ES-I3 (cell line): ENCODE measurements around the gene CDADC1.
"Not testable (repeated sequence)": the region's sequence is repeated elsewhere in the genome, so short reads cannot be mapped to it uniquely, and the experiment has no call there.

Experiments used
- H3K36me3 ChIP-seq: 2 replicates; pipeline ENCODE4 v1.6.1; 2013; ENCODE audit warnings: mild to moderate bottlenecking, low read length, control low read depth, moderate library complexity; ENCODE audit not compliant: insufficient read depth
- H3K4me1 ChIP-seq: 2 replicates; pipeline ENCODE4 v1.6.1; 2013; ENCODE audit warnings: mild to moderate bottlenecking, control low read depth, low read length; ENCODE audit not compliant: insufficient read depth
- H3K9ac ChIP-seq: 2 replicates; pipeline ENCODE4 v1.6.1; 2013; ENCODE audit warnings: low read depth, mild to moderate bottlenecking, low read length, moderate library complexity
- H3K9me3 ChIP-seq: 2 replicates; pipeline ENCODE4 v1.6.1; 2013; ENCODE audit warnings: mild to moderate bottlenecking, low read length, moderate library complexity; ENCODE audit not compliant: control insufficient read depth, insufficient read depth

CDADC1 gene

GRCh38 chr13:49327145-49327544, 79.4 kb downstream of the CDADC1 start:
- H3K9me3 ChIP-seq, H3K9ac ChIP-seq, H3K4me1 ChIP-seq, H3K36me3 ChIP-seq: not testable (repeated sequence)

GRCh38 chr13:49329831-49330545, 82.3 kb downstream of the CDADC1 start:
- Histone ChIP-seq H3K36me3 (no peaks in the 10 kb centered on the region), H3K9ac (no peak overlapping the region), H3K4me1 (no peaks in the 10 kb centered on the region), H3K9me3 (no peaks in the 10 kb centered on the region)

- H3K36me3 ChIP-seq, result no peaks in the 10 kb centered on the region
Measured at GRCh38 chr13:49330546-49330864, 82.8 kb downstream of the CDADC1 start.

GRCh38 chr13:49336655-49337054, 88.9 kb downstream of the CDADC1 start:
- H3K36me3 ChIP-seq, result no peaks in the 10 kb centered on the region
- H3K4me1 ChIP-seq, result no peaks in the 10 kb centered on the region
- H3K9me3 ChIP-seq, result no peaks in the 10 kb centered on the region
- H3K9ac ChIP-seq, result no peak overlapping the region

More at GRCh38 chr13:49330546-49330864, 82.8 kb downstream of the CDADC1 start:
- Histone ChIP-seq H3K9ac (no peak overlapping the region), H3K4me1 (no peaks in the 10 kb centered on the region), H3K9me3 (no peaks in the 10 kb centered on the region)

- Histone ChIP-seq H3K36me3 (no peaks in the 10 kb centered on the region), H3K9me3 (no peaks in the 10 kb centered on the region), H3K9ac (no peak overlapping the region), H3K4me1 (no peaks in the 10 kb centered on the region)
Measured at GRCh38 chr13:49340161-49340560, 92.4 kb downstream of the CDADC1 start.

- Histone ChIP-seq H3K9me3 (no peaks in the 10 kb centered on the region), H3K9ac (no peak overlapping the region), H3K36me3 (no peaks in the 10 kb centered on the region), H3K4me1 (no peaks in the 10 kb centered on the region)
Measured at GRCh38 chr13:49341517-49341916, 93.8 kb downstream of the CDADC1 start.

- no peaks in the 10 kb centered on the region for H3K36me3 ChIP-seq
- no peaks in the 10 kb centered on the region for H3K4me1 ChIP-seq
- no peaks in the 10 kb centered on the region for H3K9me3 ChIP-seq
- H3K9ac ChIP-seq, result no peak overlapping the region
Measured at GRCh38 chr13:49341941-49342340, 94.2 kb downstream of the CDADC1 start.

- H3K4me1 ChIP-seq, result no peaks in the 10 kb centered on the region
- H3K9ac ChIP-seq, result no peak overlapping the region
- H3K36me3 ChIP-seq, result no peaks in the 10 kb centered on the region
- H3K9me3 ChIP-seq, result no peaks in the 10 kb centered on the region
Measured at GRCh38 chr13:49342454-49342853, 94.7 kb downstream of the CDADC1 start.
